ENCODE results near the gene PRKAR1B.
A peak's percentile ranks its signal among the peaks of the same experiment; 100 is the strongest.
"Not testable (repeated sequence)": the region's sequence is repeated elsewhere in the genome, so short reads cannot be mapped to it uniquely, and the experiment has no call there.

The PRKAR1B gene

DNA sequence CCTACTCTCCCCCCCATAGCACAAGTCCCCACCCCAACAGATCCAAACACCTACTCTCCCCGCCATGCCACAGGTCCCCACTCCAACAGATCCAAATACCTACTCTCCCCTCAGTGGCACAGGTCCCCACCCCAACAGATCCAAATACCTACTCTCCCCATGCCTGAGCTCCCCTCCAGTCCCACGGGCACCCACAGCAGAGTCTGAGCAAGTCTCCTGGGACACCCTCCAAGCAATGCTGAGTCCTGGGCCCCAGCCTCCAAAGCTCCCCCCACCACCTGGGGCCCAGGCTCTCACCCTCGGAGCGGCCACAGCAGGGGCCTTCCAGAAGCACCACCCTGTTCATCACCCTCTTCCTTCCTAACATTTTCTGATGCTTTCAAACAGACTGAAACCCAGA, 64.5 kb downstream of the PRKAR1B start:
- H3K27me3 ChIP-seq (ENCODE audit: control insufficient read depth, insufficient read depth, low read length): no peaks in the 10 kb centered on the region
- H3K4me1 ChIP-seq (ENCODE audit: control insufficient read depth, insufficient read depth, low read length): peaks cover 31% of the 10 kb centered on the region
- H3K4me3 ChIP-seq (ENCODE audit: low read length): no peak overlapping the region
- H3K9ac ChIP-seq (ENCODE audit: low read length): no peak overlapping the region
- H3K27ac ChIP-seq (ENCODE audit: low read depth, low read length): no peak overlapping the region
- no peaks in the 10 kb centered on the region for H3K36me3 ChIP-seq (ENCODE audit: control insufficient read depth, insufficient read depth, low read length)

- Histone ChIP-seq H3K27ac (ENCODE audit: low read depth, low read length) (no peak overlapping the region), H3K4me3 (ENCODE audit: low read length) (no peak overlapping the region), H3K27me3 (ENCODE audit: control insufficient read depth, insufficient read depth, low read length) (no peaks in the 10 kb centered on the region), H3K9ac (ENCODE audit: low read length) (no peak overlapping the region), H3K36me3 (ENCODE audit: control insufficient read depth, insufficient read depth, low read length) (no peaks in the 10 kb centered on the region), H3K4me1 (ENCODE audit: control insufficient read depth, insufficient read depth, low read length) (peaks cover 14% of the 10 kb centered on the region)
Measured at GRCh38 chr7:659996-660395, 67.1 kb downstream of the PRKAR1B start.

GRCh38 chr7:659306-659847, 67.7 kb downstream of the PRKAR1B start:
- H3K27ac ChIP-seq (ENCODE audit: low read depth, low read length): no peak overlapping the region
- H3K4me1 ChIP-seq (ENCODE audit: control insufficient read depth, insufficient read depth, low read length): peaks cover 11% of the 10 kb centered on the region
- no peak overlapping the region for H3K9ac ChIP-seq (ENCODE audit: low read length)
- no peaks in the 10 kb centered on the region for H3K36me3 ChIP-seq (ENCODE audit: control insufficient read depth, insufficient read depth, low read length)
- H3K4me3 ChIP-seq (ENCODE audit: low read length): no peak overlapping the region
- no peaks in the 10 kb centered on the region for H3K27me3 ChIP-seq (ENCODE audit: control insufficient read depth, insufficient read depth, low read length)

DNA sequence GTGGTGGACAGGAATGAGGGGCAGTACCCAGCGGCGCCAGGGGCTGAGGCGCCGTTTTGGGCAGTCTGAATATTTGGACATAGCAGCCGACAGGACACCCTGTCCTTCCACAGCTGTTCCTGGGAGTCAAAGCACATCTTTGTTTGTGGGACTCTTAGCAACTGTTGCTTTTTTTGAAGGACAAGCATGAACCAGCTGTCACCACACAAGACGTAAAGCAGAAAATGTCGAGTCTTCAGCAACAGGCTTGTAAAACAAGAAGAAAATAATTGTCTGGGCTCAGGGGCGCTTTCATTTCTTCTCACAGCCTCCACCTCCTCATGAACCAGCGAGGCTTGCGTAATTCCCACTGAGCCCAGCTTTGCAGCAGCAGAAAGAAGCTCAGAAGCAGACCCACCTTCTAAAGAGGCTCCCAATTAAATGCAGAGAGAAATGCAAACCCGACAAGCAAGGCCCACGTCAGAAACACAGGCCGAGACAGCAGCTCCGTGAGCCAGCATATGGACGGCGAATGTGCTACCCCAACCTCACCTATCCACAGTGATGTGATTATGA, 69.4 kb downstream of the PRKAR1B start:
- H3K9ac ChIP-seq (ENCODE audit: low read length): no peak overlapping the region

DNA sequence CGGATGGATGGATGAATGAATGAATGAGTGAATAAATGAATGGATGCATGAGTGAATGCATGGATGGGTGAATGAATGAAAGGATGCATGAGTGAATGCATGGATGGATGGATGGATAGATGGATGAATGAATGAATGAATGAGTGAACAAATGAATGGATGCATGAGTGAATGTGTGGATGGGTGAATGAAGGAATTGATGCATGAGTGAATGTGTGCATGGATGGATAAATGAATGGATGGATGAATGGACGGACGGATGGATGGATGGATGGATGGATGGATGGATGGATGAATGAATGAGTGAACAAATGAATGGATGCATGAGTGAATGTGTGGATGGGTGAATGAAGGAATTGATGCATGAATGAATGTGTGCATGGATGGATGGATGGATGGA, 70.1 kb downstream of the PRKAR1B start:
- not testable (repeated sequence) for H3K9ac ChIP-seq (ENCODE audit: low read length); H3K36me3 ChIP-seq (ENCODE audit: control insufficient read depth, insufficient read depth, low read length); H3K27me3 ChIP-seq (ENCODE audit: control insufficient read depth, insufficient read depth, low read length); H3K27ac ChIP-seq (ENCODE audit: low read depth, low read length); H3K4me1 ChIP-seq (ENCODE audit: control insufficient read depth, insufficient read depth, low read length); H3K4me3 ChIP-seq (ENCODE audit: low read length)

More for the DNA sequence above, 69.4 kb downstream of the PRKAR1B start:
- H3K4me1 ChIP-seq (ENCODE audit: control insufficient read depth, insufficient read depth, low read length): no peaks in the 10 kb centered on the region
- H3K36me3 ChIP-seq (ENCODE audit: control insufficient read depth, insufficient read depth, low read length): no peaks in the 10 kb centered on the region
- no peak overlapping the region for H3K4me3 ChIP-seq (ENCODE audit: low read length)
- H3K27ac ChIP-seq (ENCODE audit: low read depth, low read length): peak overlapping the region; percentile 48
- H3K27me3 ChIP-seq (ENCODE audit: control insufficient read depth, insufficient read depth, low read length): no peaks in the 10 kb centered on the region

- H3K9ac ChIP-seq (ENCODE audit: low read length): no peak overlapping the region
- no peaks in the 10 kb centered on the region for H3K36me3 ChIP-seq (ENCODE audit: control insufficient read depth, insufficient read depth, low read length)
- no peak overlapping the region for H3K27ac ChIP-seq (ENCODE audit: low read depth, low read length)
- no peak overlapping the region for H3K4me3 ChIP-seq (ENCODE audit: low read length)
- H3K4me1 ChIP-seq (ENCODE audit: control insufficient read depth, insufficient read depth, low read length): no peaks in the 10 kb centered on the region
- no peaks in the 10 kb centered on the region for H3K27me3 ChIP-seq (ENCODE audit: control insufficient read depth, insufficient read depth, low read length)
Measured at GRCh38 chr7:655758-656157, 71.3 kb downstream of the PRKAR1B start.

- Histone ChIP-seq H3K4me3 (ENCODE audit: low read length) (no peak overlapping the region), H3K4me1 (ENCODE audit: control insufficient read depth, insufficient read depth, low read length) (no peaks in the 10 kb centered on the region), H3K27ac (ENCODE audit: low read depth, low read length) (no peak overlapping the region), H3K36me3 (ENCODE audit: control insufficient read depth, insufficient read depth, low read length) (no peaks in the 10 kb centered on the region), H3K27me3 (ENCODE audit: control insufficient read depth, insufficient read depth, low read length) (no peaks in the 10 kb centered on the region), H3K9ac (ENCODE audit: low read length) (no peak overlapping the region)
Measured at GRCh38 chr7:653829-654764, 73.0 kb downstream of the PRKAR1B start.

GRCh38 chr7:652881-653280, 74.2 kb downstream of the PRKAR1B start:
- H3K27me3 ChIP-seq (ENCODE audit: control insufficient read depth, insufficient read depth, low read length): no peaks in the 10 kb centered on the region
- no peak overlapping the region for H3K4me3 ChIP-seq (ENCODE audit: low read length)
- no peak overlapping the region for H3K9ac ChIP-seq (ENCODE audit: low read length)
- no peaks in the 10 kb centered on the region for H3K4me1 ChIP-seq (ENCODE audit: control insufficient read depth, insufficient read depth, low read length)
- H3K27ac ChIP-seq (ENCODE audit: low read depth, low read length): no peak overlapping the region
- H3K36me3 ChIP-seq (ENCODE audit: control insufficient read depth, insufficient read depth, low read length): no peaks in the 10 kb centered on the region

- not testable (repeated sequence) for H3K4me1 ChIP-seq (ENCODE audit: control insufficient read depth, insufficient read depth, low read length); H3K4me3 ChIP-seq (ENCODE audit: low read length); H3K9ac ChIP-seq (ENCODE audit: low read length); H3K36me3 ChIP-seq (ENCODE audit: control insufficient read depth, insufficient read depth, low read length); H3K27me3 ChIP-seq (ENCODE audit: control insufficient read depth, insufficient read depth, low read length); H3K27ac ChIP-seq (ENCODE audit: low read depth, low read length)
Measured at GRCh38 chr7:652167-652566, 74.9 kb downstream of the PRKAR1B start.

- Histone ChIP-seq H3K27ac (ENCODE audit: low read depth, low read length) (no peak overlapping the region), H3K9ac (ENCODE audit: low read length) (no peak overlapping the region)
Measured at GRCh38 chr7:651032-651728, 75.9 kb downstream of the PRKAR1B start.

GRCh38 chr7:650339-651031, 76.6 kb downstream of the PRKAR1B start:
- Histone ChIP-seq H3K4me3 (ENCODE audit: low read length) (no peak overlapping the region), H3K9ac (ENCODE audit: low read length) (no peak overlapping the region), H3K27me3 (ENCODE audit: control insufficient read depth, insufficient read depth, low read length) (no peaks in the 10 kb centered on the region), H3K27ac (ENCODE audit: low read depth, low read length) (no peak overlapping the region), H3K36me3 (ENCODE audit: control insufficient read depth, insufficient read depth, low read length) (no peaks in the 10 kb centered on the region), H3K4me1 (ENCODE audit: control insufficient read depth, insufficient read depth, low read length) (no peaks in the 10 kb centered on the region)

More at GRCh38 chr7:651032-651728, 75.9 kb downstream of the PRKAR1B start:
- H3K4me1 ChIP-seq (ENCODE audit: control insufficient read depth, insufficient read depth, low read length): no peaks in the 10 kb centered on the region
- no peaks in the 10 kb centered on the region for H3K36me3 ChIP-seq (ENCODE audit: control insufficient read depth, insufficient read depth, low read length)
- H3K27me3 ChIP-seq (ENCODE audit: control insufficient read depth, insufficient read depth, low read length): no peaks in the 10 kb centered on the region
- no peak overlapping the region for H3K4me3 ChIP-seq (ENCODE audit: low read length)

DNA sequence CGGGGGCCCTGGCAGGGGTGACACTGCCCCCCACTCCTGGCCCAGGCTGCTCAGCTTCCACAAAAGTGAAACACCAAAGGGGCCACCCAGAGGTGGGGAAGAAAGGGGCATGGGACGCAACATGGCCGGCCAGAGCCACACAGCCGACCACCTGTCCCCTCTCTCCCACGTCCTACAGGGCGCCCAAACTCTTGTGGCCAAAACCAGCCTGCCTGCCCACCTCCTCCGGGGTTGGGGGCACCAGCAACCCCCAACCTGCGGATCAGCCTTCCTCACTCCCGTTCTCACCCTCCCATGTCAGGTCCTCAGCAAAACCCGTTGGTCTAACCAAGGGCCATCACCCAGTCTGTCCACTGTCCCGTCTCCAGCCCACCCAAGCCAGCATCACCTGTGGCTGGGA, 80.1 kb downstream of the PRKAR1B start:
- H3K4me1 ChIP-seq (ENCODE audit: control insufficient read depth, insufficient read depth, low read length): no peaks in the 10 kb centered on the region
- no peaks in the 10 kb centered on the region for H3K36me3 ChIP-seq (ENCODE audit: control insufficient read depth, insufficient read depth, low read length)
- H3K27me3 ChIP-seq (ENCODE audit: control insufficient read depth, insufficient read depth, low read length): no peaks in the 10 kb centered on the region
- H3K9ac ChIP-seq (ENCODE audit: low read length): no peak overlapping the region
- H3K4me3 ChIP-seq (ENCODE audit: low read length): no peak overlapping the region
- no peak overlapping the region for H3K27ac ChIP-seq (ENCODE audit: low read depth, low read length)
